ENCODE data around the gene PODXL. TPM values are rescaled to one million over a fixed set of nuclear protein-coding genes. Genes with fewer than 3 reads are reported as not detected.
A peak's percentile ranks its signal among the peaks of the same experiment; 100 is the strongest.

PODXL gene
- total RNA-seq, 1 experiment from 2014 or later: 727 TPM

DNA sequence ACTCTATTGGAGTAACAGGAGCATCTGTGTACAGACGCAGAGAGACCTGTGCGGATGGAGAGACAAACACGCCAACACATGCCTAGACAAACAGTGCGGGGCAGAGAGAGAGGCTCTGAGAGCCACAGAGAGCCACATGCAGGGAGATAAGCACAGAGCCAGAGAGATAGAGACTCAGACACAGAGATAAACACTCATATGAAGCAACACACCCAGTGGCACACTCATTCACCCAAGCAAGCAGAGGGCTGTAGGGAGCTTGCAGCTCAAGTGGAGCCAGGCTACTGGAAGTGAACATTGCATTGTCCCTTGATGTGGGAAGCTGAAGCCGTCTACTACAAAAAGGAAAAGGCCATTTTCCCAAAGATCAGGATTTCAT lies 46.6 kb upstream of the PODXL start:
- Histone ChIP-seq H4K20me1 (ENCODE audit: control insufficient read depth, insufficient read depth, insufficient read length) (no peaks in the 10 kb centered on the region), H4K91ac (ENCODE audit: insufficient read length, low read depth, low read length) (peak overlapping the region; percentile 86), H3K79me2 (ENCODE audit: insufficient read depth, low read length) (no peaks in the 10 kb centered on the region), H3K9me3 (ENCODE audit: control insufficient read depth, low read depth, low read length) (no peaks in the 10 kb centered on the region), H3K9ac (ENCODE audit: extremely low read depth, insufficient read length, low read length) (no peak overlapping the region), H3K14ac (ENCODE audit: insufficient read depth, low read length) (peak overlapping the region; percentile 26; the same call in 1 of the 2 replicates), H3K4me1 (ENCODE audit: insufficient read depth, low read length) (peaks cover 18% of the 10 kb centered on the region; the same call in 1 of the 2 replicates), H3K27ac (ENCODE audit: insufficient read length, low read depth, low read length) (peak overlapping the region; percentile 62), H3K4ac (ENCODE audit: low read depth, low read length) (peak overlapping the region; percentile 72), H3K79me1 (ENCODE audit: insufficient read depth, low read depth, low read length, poor library complexity, severe bottlenecking) (no peaks in the 10 kb centered on the region), H2BK15ac (ENCODE audit: low read depth, low read length) (no peak overlapping the region), H3T11ph (ENCODE audit: low read length) (no peak overlapping the region), H3K18ac (ENCODE audit: insufficient read length, low read depth, low read length) (peak overlapping the region; percentile 72), H2BK12ac (ENCODE audit: insufficient read length, low read depth, low read length) (peak overlapping the region; percentile 84), H3K23ac (ENCODE audit: insufficient read length, low read depth, low read length) (no peak overlapping the region), H3K56ac (ENCODE audit: insufficient read length, low read depth, low read length) (no peak overlapping the region), H2AFZ (ENCODE audit: low read length) (no peak overlapping the region), H2AK5ac (ENCODE audit: insufficient read length, low read length) (peak overlapping the region; percentile 94), H2BK120ac (ENCODE audit: low read depth, low read length, poor library complexity, severe bottlenecking) (no peak overlapping the region), H4K5ac (ENCODE audit: insufficient read length, low read depth, low read length) (peak overlapping the region; percentile 69), H3K23me2 (ENCODE audit: insufficient read length, low read depth, low read length, poor library complexity, severe bottlenecking) (peaks cover 6% of the 10 kb centered on the region), H3K27me3 (ENCODE audit: insufficient read depth, low read length) (no peaks in the 10 kb centered on the region), H2BK20ac (ENCODE audit: low read depth, low read length, poor library complexity, severe bottlenecking) (no peak overlapping the region), H2BK5ac (ENCODE audit: insufficient read length, low read length) (peak overlapping the region; percentile 93), H3K4me2 (ENCODE audit: insufficient read depth, insufficient read length, low read length) (no peak overlapping the region), H4K8ac (replicated peaks; ENCODE audit: insufficient read length, low read depth, low read length) (no peak overlapping the region)
- WGBS (ENCODE audit: extremely low coverage, insufficient read length, low lambda C conversion rate): no CpG with 5 or more reads among the region's 5 CpGs
- Mint-ChIP-seq H3K9me3 (no peaks in the 10 kb centered on the region; a peak in 1 of 5 replicates), H3K4me1 (peaks cover 68 to 72% of the 10 kb centered on the region in 2 experiments), H3K4me3 (peak overlapping the region in 1 of 2 experiments; percentile 19; a peak in 2 of 5 replicates), H3K36me3 (ENCODE audit: insufficient read depth in 1 of 3, low read depth in 3 of 3) (0 out of 7 replicates have a peak, but pooled peaks cover 0 to under 1% (median 0%) of the 10 kb centered on the region in 3 experiments), H3K27ac (peak overlapping the region; percentile 93 to 100 (median 99)), H3K27me3 (ENCODE audit: low read depth) (no peaks in the 10 kb centered on the region)
- DNase-seq: no peak
- TF ChIP-seq, protein P1, sequence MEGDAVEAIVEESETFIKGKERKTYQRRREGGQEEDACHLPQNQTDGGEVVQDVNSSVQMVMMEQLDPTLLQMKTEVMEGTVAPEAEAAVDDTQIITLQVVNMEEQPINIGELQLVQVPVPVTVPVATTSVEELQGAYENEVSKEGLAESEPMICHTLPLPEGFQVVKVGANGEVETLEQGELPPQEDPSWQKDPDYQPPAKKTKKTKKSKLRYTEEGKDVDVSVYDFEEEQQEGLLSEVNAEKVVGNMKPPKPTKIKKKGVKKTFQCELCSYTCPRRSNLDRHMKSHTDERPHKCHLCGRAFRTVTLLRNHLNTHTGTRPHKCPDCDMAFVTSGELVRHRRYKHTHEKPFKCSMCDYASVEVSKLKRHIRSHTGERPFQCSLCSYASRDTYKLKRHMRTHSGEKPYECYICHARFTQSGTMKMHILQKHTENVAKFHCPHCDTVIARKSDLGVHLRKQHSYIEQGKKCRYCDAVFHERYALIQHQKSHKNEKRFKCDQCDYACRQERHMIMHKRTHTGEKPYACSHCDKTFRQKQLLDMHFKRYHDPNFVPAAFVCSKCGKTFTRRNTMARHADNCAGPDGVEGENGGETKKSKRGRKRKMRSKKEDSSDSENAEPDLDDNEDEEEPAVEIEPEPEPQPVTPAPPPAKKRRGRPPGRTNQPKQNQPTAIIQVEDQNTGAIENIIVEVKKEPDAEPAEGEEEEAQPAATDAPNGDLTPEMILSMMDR (conservative IDR thresholded peaks at IDR 0.05): no peak
